GM12864 (cell line): Measurements from ENCODE around the gene NAP1L4.
A peak's percentile ranks its signal among the peaks of the same experiment; 100 is the strongest.

ENCODE experiments used
- DNase-seq: peaks from one replicate; pipeline ENCODE4 v3.0.0-alpha.2; 2011; ENCODE audit warnings: low read depth
- H3K4me3 ChIP-seq: 2 replicates; pipeline ENCODE4 v1.5.1; 2011; ENCODE audit warnings: mild to moderate bottlenecking, low read depth, low read length, control low read depth
- CTCF ChIP-seq: IDR thresholded peaks from 2 replicates; pipeline ENCODE4 v1.5.1; 2011; ENCODE audit warnings: low read depth, mild to moderate bottlenecking, moderate library complexity, low read length, control low read depth, inconsistent platforms; ENCODE audit errors: missing control alignments

NAP1L4 gene

GRCh38 chr11:2995031-2995561, 3.0 kb upstream of the NAP1L4 start:
- no peak for DNase-seq
- TF ChIP-seq CTCF = no peak
- H3K4me3 ChIP-seq = no peak overlapping the region

- TF ChIP-seq CTCF = no peak
- no peak for DNase-seq
- H3K4me3 ChIP-seq = no peak overlapping the region
Observed at GRCh38 chr11:2994336-2994730, 2.2 kb upstream of the NAP1L4 start.

- H3K4me3 ChIP-seq = peak overlapping the region; percentile 86
- no peak for DNase-seq
- no peak for TF ChIP-seq CTCF
Observed at GRCh38 chr11:2992997-2993325, 832 bp upstream of the NAP1L4 start.

- no peak for TF ChIP-seq CTCF
- DNase-seq = no peak
- H3K4me3 ChIP-seq = peak overlapping the region; percentile 86
Observed at GRCh38 chr11:2991452-2992233, 486 bp downstream of the NAP1L4 start.

GRCh38 chr11:2990617-2991451, 1.3 kb downstream of the NAP1L4 start:
- no peak for TF ChIP-seq CTCF
- DNase-seq = no peak

GRCh38 chr11:2989551-2989950, 2.6 kb downstream of the NAP1L4 start:
- no peak for TF ChIP-seq CTCF
- DNase-seq = no peak
- H3K4me3 ChIP-seq = peak overlapping the region; percentile 86

More at GRCh38 chr11:2990617-2991451, 1.3 kb downstream of the NAP1L4 start:
- peak overlapping the region; percentile 86 for H3K4me3 ChIP-seq
